ENCODE measurements around the gene PTPRA. TPM values are rescaled to one million over a fixed set of nuclear protein-coding genes. Genes with fewer than 3 reads are reported as not detected.
"Not testable (repeated sequence)": the region's sequence is repeated elsewhere in the genome, so short reads cannot be mapped to it uniquely, and the experiment has no call there.

The PTPRA gene
- total RNA-seq, 4 donors from 2014 or later = 26.2 to 53.7 (median 42.4) TPM

DNA sequence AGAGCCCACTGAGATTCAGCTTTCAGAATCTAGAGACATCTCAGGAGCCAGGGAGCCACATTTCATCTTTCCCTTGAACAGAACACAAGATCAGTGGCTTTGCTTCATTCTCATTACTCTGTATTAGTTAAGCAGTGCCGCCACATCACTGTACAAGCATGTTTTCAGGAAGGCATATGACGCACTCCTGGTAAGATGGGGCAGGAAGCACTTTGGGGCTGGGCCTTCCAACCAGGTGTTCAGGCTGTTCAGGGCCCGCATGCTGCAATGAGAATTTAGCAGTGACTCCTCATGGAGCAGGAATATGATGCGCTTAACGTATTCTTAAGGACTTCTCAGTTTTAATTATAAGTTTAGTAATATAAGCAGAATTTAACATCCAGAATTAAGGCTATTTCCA, 140.5 kb downstream of the PTPRA start:
- Histone ChIP-seq H3K27ac (no peak overlapping the region), H3K4me1 (no peaks in the 10 kb centered on the region), H3K36me3 (peaks cover 0 to 89% (median 5%) of the 10 kb centered on the region in 3 donors), H3K27me3 (no peaks in the 10 kb centered on the region), H3K4me3 (no peak overlapping the region), H3K9me3 (no peaks in the 10 kb centered on the region)
- no peak for DNase-seq
- intact Hi-C loops (cut with DNase I) = no loop called here
- no peak for TF ChIP-seq POLR2A (IDR thresholded peaks at IDR 0.05)
- TF ChIP-seq, protein P1, sequence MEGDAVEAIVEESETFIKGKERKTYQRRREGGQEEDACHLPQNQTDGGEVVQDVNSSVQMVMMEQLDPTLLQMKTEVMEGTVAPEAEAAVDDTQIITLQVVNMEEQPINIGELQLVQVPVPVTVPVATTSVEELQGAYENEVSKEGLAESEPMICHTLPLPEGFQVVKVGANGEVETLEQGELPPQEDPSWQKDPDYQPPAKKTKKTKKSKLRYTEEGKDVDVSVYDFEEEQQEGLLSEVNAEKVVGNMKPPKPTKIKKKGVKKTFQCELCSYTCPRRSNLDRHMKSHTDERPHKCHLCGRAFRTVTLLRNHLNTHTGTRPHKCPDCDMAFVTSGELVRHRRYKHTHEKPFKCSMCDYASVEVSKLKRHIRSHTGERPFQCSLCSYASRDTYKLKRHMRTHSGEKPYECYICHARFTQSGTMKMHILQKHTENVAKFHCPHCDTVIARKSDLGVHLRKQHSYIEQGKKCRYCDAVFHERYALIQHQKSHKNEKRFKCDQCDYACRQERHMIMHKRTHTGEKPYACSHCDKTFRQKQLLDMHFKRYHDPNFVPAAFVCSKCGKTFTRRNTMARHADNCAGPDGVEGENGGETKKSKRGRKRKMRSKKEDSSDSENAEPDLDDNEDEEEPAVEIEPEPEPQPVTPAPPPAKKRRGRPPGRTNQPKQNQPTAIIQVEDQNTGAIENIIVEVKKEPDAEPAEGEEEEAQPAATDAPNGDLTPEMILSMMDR (IDR thresholded peaks at IDR 0.05) = no peak
- 93 to 98% methylated on average over 5 of the region's 5 CpGs for WGBS, 2 donors

DNA sequence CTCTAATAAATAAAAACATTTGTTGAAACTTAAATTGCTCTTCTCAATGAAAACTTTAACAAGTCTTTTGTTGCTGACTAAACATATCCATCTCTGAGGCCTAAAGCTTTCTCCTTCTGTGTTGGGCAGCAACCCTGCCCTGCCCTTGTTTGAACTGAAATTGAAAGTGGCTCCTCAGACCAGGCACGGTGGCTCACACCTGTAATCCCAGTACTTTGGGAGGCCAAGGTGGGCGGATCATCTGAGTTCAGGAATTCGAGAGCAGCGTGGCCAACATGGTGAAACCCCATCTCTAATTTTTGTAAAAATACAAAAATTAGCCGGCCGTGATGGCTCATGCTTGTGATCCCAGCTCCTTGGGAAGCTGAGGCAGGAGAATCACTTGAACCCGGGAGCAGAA, 140.9 kb downstream of the PTPRA start:
- DNase-seq = no peak
- H3K9me3 ChIP-seq = no peaks in the 10 kb centered on the region
- H3K27ac ChIP-seq = no peak overlapping the region
- peaks cover 0 to 85% (median 5%) of the 10 kb centered on the region in 3 donors for H3K36me3 ChIP-seq
- H3K4me1 ChIP-seq = no peaks in the 10 kb centered on the region
- H3K4me3 ChIP-seq = no peak overlapping the region
- intact Hi-C loops (cut with DNase I) = no loop called here
- TF ChIP-seq, protein P1 (IDR thresholded peaks at IDR 0.05) = no peak
- TF ChIP-seq POLR2A (IDR thresholded peaks at IDR 0.05) = no peak
- WGBS, 2 donors = 89 to 95% methylated on average over 6 to 7 of the region's 7 CpGs
- no peaks in the 10 kb centered on the region for H3K27me3 ChIP-seq

DNA sequence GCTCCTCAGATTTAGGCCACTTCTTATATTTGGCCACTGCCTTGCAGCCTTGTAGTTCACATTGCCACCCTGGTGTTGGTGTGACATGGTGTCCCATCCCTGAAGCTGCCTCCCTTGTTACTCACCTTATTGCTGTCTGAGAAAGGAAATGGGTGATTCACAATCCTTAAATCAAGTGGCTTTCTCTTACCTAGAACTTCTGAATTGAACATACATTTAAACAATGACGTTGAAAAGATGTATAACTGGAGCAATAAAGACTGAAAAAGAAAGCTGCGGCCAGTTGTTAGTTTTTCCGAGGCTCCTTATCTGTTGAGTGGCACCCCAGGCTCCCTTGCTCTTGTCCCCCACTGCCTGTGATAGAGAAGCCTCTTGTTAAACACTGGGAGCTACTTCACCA, 141.4 kb downstream of the PTPRA start:
- no peaks in the 10 kb centered on the region for H3K4me1 ChIP-seq
- TF ChIP-seq, protein P1 (IDR thresholded peaks at IDR 0.05) = no peak
- no peak for TF ChIP-seq POLR2A (IDR thresholded peaks at IDR 0.05)
- no peak overlapping the region for H3K27ac ChIP-seq
- peaks cover 0 to 80% (median 5%) of the 10 kb centered on the region in 3 donors for H3K36me3 ChIP-seq
- H3K9me3 ChIP-seq = no peaks in the 10 kb centered on the region
- WGBS, 2 donors = 92 to 96% methylated on average over 3 of the region's 3 CpGs
- intact Hi-C loops (cut with DNase I) = no loop called here
- H3K4me3 ChIP-seq = no peak overlapping the region
- no peak for DNase-seq
- no peaks in the 10 kb centered on the region for H3K27me3 ChIP-seq

DNA sequence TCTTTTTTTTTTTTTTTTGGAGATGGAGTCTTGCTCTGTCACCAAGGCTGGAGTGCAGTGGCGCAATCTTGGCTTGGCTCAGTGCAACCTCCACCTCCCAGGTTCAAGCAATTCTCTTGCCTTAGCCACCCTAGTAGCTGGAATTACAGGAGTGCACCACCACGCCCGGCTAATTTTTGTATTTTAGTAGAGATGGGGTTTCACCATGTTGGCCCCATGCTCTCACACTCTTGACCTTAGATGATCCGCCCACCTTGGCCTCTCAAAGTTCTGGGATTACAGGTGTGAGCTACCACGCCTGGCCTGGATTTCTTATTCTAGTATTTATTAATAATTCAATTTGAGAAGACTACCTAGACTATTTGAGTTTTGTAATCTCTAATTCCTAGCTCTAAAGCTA, 142.0 kb downstream of the PTPRA start:
- H3K9me3 ChIP-seq; DNase-seq; H3K4me1 ChIP-seq; H3K4me3 ChIP-seq; intact Hi-C loops (cut with DNase I); H3K27ac ChIP-seq; H3K27me3 ChIP-seq: not testable (repeated sequence)
- peaks cover 0 to 80% (median 5%) of the 10 kb centered on the region in 3 donors for H3K36me3 ChIP-seq
- WGBS, 2 donors = 78 to 87% methylated on average over 4 to 5 of the region's 5 CpGs

DNA sequence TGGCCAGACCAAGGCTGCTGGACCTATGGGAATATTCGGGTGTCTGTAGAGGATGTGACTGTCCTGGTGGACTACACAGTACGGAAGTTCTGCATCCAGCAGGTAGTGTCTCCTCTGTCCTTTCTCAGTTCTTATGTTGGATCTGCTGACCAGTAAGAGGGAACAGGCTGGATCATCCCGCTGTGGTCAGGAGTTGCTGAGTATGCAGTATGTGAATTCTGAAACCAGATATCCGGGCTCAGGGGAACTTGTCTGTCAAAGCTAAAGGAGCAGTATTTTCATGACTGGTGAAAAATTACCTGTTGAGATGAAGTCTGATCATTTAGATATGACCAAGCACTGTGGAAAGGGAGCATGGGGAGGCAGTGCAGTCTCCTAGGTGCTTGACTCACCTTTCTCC, 148.0 kb downstream of the PTPRA start:
- Histone ChIP-seq H3K27ac (no peak overlapping the region), H3K36me3 (peaks cover 25 to 81% (median 30%) of the 10 kb centered on the region in 3 donors), H3K4me1 (peaks cover 0 to 15% (median 0%) of the 10 kb centered on the region in 3 donors), H3K27me3 (no peaks in the 10 kb centered on the region), H3K4me3 (no peak overlapping the region), H3K9me3 (no peaks in the 10 kb centered on the region)
- 94 to 97% methylated on average over 4 of the region's 4 CpGs for WGBS, 2 donors
- no peak for TF ChIP-seq POLR2A (IDR thresholded peaks at IDR 0.05)
- TF ChIP-seq, protein P1 (IDR thresholded peaks at IDR 0.05) = no peak
- no peak for DNase-seq
- intact Hi-C loops (cut with DNase I) = no loop called here

DNA sequence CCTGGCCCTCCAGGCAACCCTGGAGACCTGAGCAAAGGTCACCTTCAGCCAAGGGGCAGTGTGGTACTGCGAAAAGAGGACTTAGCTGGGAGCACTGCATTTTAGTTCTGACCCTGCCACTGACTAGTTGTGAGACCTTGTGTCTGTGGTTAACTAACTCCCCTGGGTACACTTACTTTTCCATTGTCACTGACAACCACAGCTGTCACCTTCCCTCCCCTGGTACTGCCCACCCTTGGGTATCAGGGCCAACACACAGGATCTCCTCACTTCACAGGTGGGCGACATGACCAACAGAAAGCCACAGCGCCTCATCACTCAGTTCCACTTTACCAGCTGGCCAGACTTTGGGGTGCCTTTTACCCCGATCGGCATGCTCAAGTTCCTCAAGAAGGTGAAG, 148.5 kb downstream of the PTPRA start:
- DNase-seq = no peak
- WGBS, 2 donors = 93 to 100% methylated on average over 2 to 4 of the region's 5 CpGs
- intact Hi-C loops (cut with DNase I) = no loop called here
- Histone ChIP-seq H3K4me3 (no peak overlapping the region), H3K27me3 (no peaks in the 10 kb centered on the region), H3K4me1 (peaks cover 0 to 15% (median 0%) of the 10 kb centered on the region in 3 donors), H3K27ac (no peak overlapping the region), H3K36me3 (peaks cover 25 to 82% (median 35%) of the 10 kb centered on the region in 3 donors), H3K9me3 (no peaks in the 10 kb centered on the region)
- no peak for TF ChIP-seq POLR2A (IDR thresholded peaks at IDR 0.05)
- TF ChIP-seq, protein P1 (IDR thresholded peaks at IDR 0.05) = no peak

DNA sequence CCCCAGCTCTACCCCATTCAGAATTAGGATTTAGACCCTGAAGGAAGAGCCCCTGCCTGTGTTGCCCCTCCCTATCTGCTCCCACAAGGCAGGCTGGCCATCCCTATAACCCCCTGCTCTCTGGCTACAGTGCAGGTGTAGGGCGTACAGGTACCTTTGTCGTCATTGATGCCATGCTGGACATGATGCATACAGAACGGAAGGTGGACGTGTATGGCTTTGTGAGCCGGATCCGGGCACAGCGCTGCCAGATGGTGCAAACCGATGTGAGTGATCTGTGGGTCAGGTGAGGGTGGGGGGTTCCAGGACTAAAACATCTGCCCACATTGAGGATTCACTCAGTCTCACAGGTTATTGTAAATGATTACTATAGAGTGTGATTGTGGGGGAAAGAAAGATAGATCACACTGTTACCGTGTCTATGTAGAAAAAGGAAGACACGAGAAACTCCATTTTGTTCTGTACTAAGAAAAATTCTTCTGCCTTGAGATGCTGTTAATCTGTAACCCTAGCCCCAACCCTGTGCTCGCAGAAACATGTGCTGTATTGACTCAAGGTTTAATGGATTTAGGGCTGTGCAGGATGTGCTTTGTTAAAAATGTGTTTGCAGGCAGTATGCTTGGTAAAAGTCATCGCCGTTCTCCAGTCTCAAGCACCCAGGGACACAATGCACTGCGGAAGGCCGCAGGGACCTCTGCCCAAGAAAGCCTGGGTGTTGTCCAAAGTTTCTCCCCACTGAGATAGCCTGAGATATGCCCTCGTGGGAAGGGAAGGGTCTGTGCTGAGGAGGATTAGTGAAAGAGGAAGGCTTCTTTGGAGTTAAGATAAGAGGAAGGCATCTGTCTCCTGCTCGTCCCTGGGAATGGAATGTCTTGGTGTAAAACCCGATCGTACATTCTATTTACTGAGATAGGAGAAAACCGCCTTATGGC, 149.5 kb downstream of the PTPRA start:
- Histone ChIP-seq H3K36me3 (peaks cover 30 to 84% (median 39%) of the 10 kb centered on the region in 3 donors), H3K4me1 (peaks cover 0 to 15% (median 0%) of the 10 kb centered on the region in 3 donors)
- DNase-seq; H3K4me3 ChIP-seq; H3K27me3 ChIP-seq; H3K27ac ChIP-seq; H3K9me3 ChIP-seq; intact Hi-C loops (cut with DNase I): not testable (repeated sequence)
- 49 to 57% methylated on average over 12 to 17 of the region's 20 CpGs for WGBS, 2 donors
